OCI-LY1 (cell line): ENCODE measurements around the gene DENND4A.

Experiments
- EZH2 ChIP-seq: fragments of 200-600 bp; sonication (generic), shearing (Covaris generic); IDR thresholded peaks from 2 replicates; pipeline ENCODE4 v1.8.0; 2017; ENCODE audit warnings: borderline replicate concordance, mixed run types, mild to moderate bottlenecking, antibody characterized with exemption, low read length, moderate library complexity, mixed read lengths
- TF ChIP-seq, protein P1 (sequence below): fragments of 200-600 bp; sonication (generic), shearing (Covaris generic); IDR thresholded peaks from 2 replicates; pipeline ENCODE4 v1.5.1; 2017; ENCODE audit warnings: mild to moderate bottlenecking, antibody characterized with exemption, low read length, moderate library complexity, mixed read lengths

GRCh38 chr15:65812467-65812866, 20.4 kb upstream of the DENND4A start:
- TF ChIP-seq EZH2: no peak
- TF ChIP-seq, protein P1, sequence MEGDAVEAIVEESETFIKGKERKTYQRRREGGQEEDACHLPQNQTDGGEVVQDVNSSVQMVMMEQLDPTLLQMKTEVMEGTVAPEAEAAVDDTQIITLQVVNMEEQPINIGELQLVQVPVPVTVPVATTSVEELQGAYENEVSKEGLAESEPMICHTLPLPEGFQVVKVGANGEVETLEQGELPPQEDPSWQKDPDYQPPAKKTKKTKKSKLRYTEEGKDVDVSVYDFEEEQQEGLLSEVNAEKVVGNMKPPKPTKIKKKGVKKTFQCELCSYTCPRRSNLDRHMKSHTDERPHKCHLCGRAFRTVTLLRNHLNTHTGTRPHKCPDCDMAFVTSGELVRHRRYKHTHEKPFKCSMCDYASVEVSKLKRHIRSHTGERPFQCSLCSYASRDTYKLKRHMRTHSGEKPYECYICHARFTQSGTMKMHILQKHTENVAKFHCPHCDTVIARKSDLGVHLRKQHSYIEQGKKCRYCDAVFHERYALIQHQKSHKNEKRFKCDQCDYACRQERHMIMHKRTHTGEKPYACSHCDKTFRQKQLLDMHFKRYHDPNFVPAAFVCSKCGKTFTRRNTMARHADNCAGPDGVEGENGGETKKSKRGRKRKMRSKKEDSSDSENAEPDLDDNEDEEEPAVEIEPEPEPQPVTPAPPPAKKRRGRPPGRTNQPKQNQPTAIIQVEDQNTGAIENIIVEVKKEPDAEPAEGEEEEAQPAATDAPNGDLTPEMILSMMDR: no peak
